ENCODE measurements around the gene HIP1.

The HIP1 gene

GRCh38 chr7:75758491-75758890 is 19.8 kb upstream of the HIP1 start:
- WGBS (ENCODE audit: extremely low coverage, insufficient coverage, insufficient read length): no CpG with 5 or more reads among the region's 2 CpGs
- no peak for DNase-seq
- no peaks in the 10 kb centered on the region for H3K27me3 ChIP-seq (ENCODE audit: insufficient read depth, low read length)
- no peak overlapping the region for H4K91ac ChIP-seq (ENCODE audit: low read depth, low read length)
- no peak overlapping the region for H3K4me2 ChIP-seq (ENCODE audit: low read length)
- H3K27ac ChIP-seq (ENCODE audit: low read depth, low read length): no peak overlapping the region
- no peak overlapping the region for H3K9ac ChIP-seq (ENCODE audit: low read length)
- H2AFZ ChIP-seq (ENCODE audit: insufficient read depth, low read length, poor library complexity): no peak overlapping the region
- no peak overlapping the region for H3K14ac ChIP-seq (ENCODE audit: low read length)
- no peak overlapping the region for H2BK5ac ChIP-seq (ENCODE audit: low read depth, low read length, poor library complexity)
- H3K79me1 ChIP-seq (ENCODE audit: low read length): no peaks in the 10 kb centered on the region
- no peaks in the 10 kb centered on the region for H3K4me1 ChIP-seq (ENCODE audit: control insufficient read depth in 1 of 2, insufficient read depth in 2 of 2, low read length in 2 of 2)
- H3K4me3 ChIP-seq (ENCODE audit: low read depth, low read length): no peak overlapping the region
- H3K36me3 ChIP-seq (ENCODE audit: control insufficient read depth in 1 of 2, insufficient read depth in 2 of 2, low read length in 2 of 2): no peaks in the 10 kb centered on the region
- H3K18ac ChIP-seq (ENCODE audit: low read length): no peak overlapping the region
- H2AK5ac ChIP-seq (ENCODE audit: low read length): no peak overlapping the region
- H3K9me3 ChIP-seq (ENCODE audit: insufficient read depth, low read depth, low read length): no peaks in the 10 kb centered on the region
- H4K8ac ChIP-seq (ENCODE audit: low read depth, low read length): no peak overlapping the region
- no peak overlapping the region for H2BK12ac ChIP-seq (ENCODE audit: low read length)
- H3K79me2 ChIP-seq (ENCODE audit: control insufficient read depth, insufficient read depth, low read length, poor library complexity): no peaks in the 10 kb centered on the region
- H4K12ac ChIP-seq (ENCODE audit: low read depth, low read length): no peak overlapping the region
- no peak overlapping the region for H3K23ac ChIP-seq (ENCODE audit: low read length)
- H3K4ac ChIP-seq (ENCODE audit: low read depth, low read length): no peak overlapping the region
- no peak overlapping the region for H2BK120ac ChIP-seq (ENCODE audit: insufficient read depth, low read length, poor library complexity)

GRCh38 chr7:75757860-75758259 is 19.1 kb upstream of the HIP1 start:
- no peak overlapping the region for H3K4ac ChIP-seq (ENCODE audit: low read depth, low read length)
- no peak for DNase-seq
- no peak overlapping the region for H3K4me2 ChIP-seq (ENCODE audit: low read length)
- H3K9me3 ChIP-seq (ENCODE audit: insufficient read depth, low read depth, low read length): no peaks in the 10 kb centered on the region
- no peak overlapping the region for H3K18ac ChIP-seq (ENCODE audit: low read length)
- no peak overlapping the region for H2AFZ ChIP-seq (ENCODE audit: insufficient read depth, low read length, poor library complexity)
- no peak overlapping the region for H3K9ac ChIP-seq (ENCODE audit: low read length)
- H3K27ac ChIP-seq (ENCODE audit: low read depth, low read length): no peak overlapping the region
- H3K79me2 ChIP-seq (ENCODE audit: control insufficient read depth, insufficient read depth, low read length, poor library complexity): no peaks in the 10 kb centered on the region
- H3K27me3 ChIP-seq (ENCODE audit: insufficient read depth, low read length): no peaks in the 10 kb centered on the region
- H4K91ac ChIP-seq (ENCODE audit: low read depth, low read length): no peak overlapping the region
- H4K8ac ChIP-seq (ENCODE audit: low read depth, low read length): no peak overlapping the region
- no peak overlapping the region for H2BK120ac ChIP-seq (ENCODE audit: insufficient read depth, low read length, poor library complexity)
- no peak overlapping the region for H3K4me3 ChIP-seq (ENCODE audit: low read depth, low read length)
- no peaks in the 10 kb centered on the region for H3K4me1 ChIP-seq (ENCODE audit: control insufficient read depth in 1 of 2, insufficient read depth in 2 of 2, low read length in 2 of 2)
- no peak overlapping the region for H4K12ac ChIP-seq (ENCODE audit: low read depth, low read length)
- H3K79me1 ChIP-seq (ENCODE audit: low read length): no peaks in the 10 kb centered on the region
- no peak overlapping the region for H2BK12ac ChIP-seq (ENCODE audit: low read length)
- no CpG with 5 or more reads among the region's 7 CpGs for WGBS (ENCODE audit: extremely low coverage, insufficient coverage, insufficient read length)
- no peak overlapping the region for H2BK5ac ChIP-seq (ENCODE audit: low read depth, low read length, poor library complexity)
- H3K14ac ChIP-seq (ENCODE audit: low read length): no peak overlapping the region
- no peaks in the 10 kb centered on the region for H3K36me3 ChIP-seq (ENCODE audit: control insufficient read depth in 1 of 2, insufficient read depth in 2 of 2, low read length in 2 of 2)
- no peak overlapping the region for H3K23ac ChIP-seq (ENCODE audit: low read length)
- H2AK5ac ChIP-seq (ENCODE audit: low read length): no peak overlapping the region

- Histone ChIP-seq H3K18ac (ENCODE audit: low read length) (no peak overlapping the region), H2BK5ac (ENCODE audit: low read depth, low read length, poor library complexity) (no peak overlapping the region), H4K8ac (ENCODE audit: low read depth, low read length) (no peak overlapping the region), H3K23ac (ENCODE audit: low read length) (no peak overlapping the region), H3K36me3 (ENCODE audit: control insufficient read depth in 1 of 2, insufficient read depth in 2 of 2, low read length in 2 of 2) (no peaks in the 10 kb centered on the region), H3K9ac (ENCODE audit: low read length) (no peak overlapping the region), H3K4me3 (ENCODE audit: low read depth, low read length) (no peak overlapping the region), H4K91ac (ENCODE audit: low read depth, low read length) (no peak overlapping the region), H3K79me2 (ENCODE audit: control insufficient read depth, insufficient read depth, low read length, poor library complexity) (no peaks in the 10 kb centered on the region), H3K4me1 (ENCODE audit: control insufficient read depth in 1 of 2, insufficient read depth in 2 of 2, low read length in 2 of 2) (no peaks in the 10 kb centered on the region), H3K4ac (ENCODE audit: low read depth, low read length) (no peak overlapping the region), H2BK120ac (ENCODE audit: insufficient read depth, low read length, poor library complexity) (no peak overlapping the region), H3K14ac (ENCODE audit: low read length) (no peak overlapping the region), H3K79me1 (ENCODE audit: low read length) (no peaks in the 10 kb centered on the region), H2AFZ (ENCODE audit: insufficient read depth, low read length, poor library complexity) (no peak overlapping the region), H3K4me2 (ENCODE audit: low read length) (no peak overlapping the region), H2AK5ac (ENCODE audit: low read length) (no peak overlapping the region), H3K27ac (ENCODE audit: low read depth, low read length) (no peak overlapping the region), H4K12ac (ENCODE audit: low read depth, low read length) (no peak overlapping the region), H3K9me3 (ENCODE audit: insufficient read depth, low read depth, low read length) (no peaks in the 10 kb centered on the region), H2BK12ac (ENCODE audit: low read length) (no peak overlapping the region), H3K27me3 (ENCODE audit: insufficient read depth, low read length) (no peaks in the 10 kb centered on the region)
- DNase-seq: peak; percentile 27 to 68
- no CpG with 5 or more reads among the region's 6 CpGs for WGBS (ENCODE audit: extremely low coverage, insufficient coverage, insufficient read length)
Observed at GRCh38 chr7:75756991-75757676, 18.4 kb upstream of the HIP1 start.

- Histone ChIP-seq H2BK12ac (ENCODE audit: low read length) (no peak overlapping the region), H2BK5ac (ENCODE audit: low read depth, low read length, poor library complexity) (no peak overlapping the region)
Observed at GRCh38 chr7:75756206-75756990, 17.7 kb upstream of the HIP1 start.

More at GRCh38 chr7:75756206-75756990, 17.7 kb upstream of the HIP1 start:
- Histone ChIP-seq H3K79me1 (ENCODE audit: low read length) (no peaks in the 10 kb centered on the region), H4K91ac (ENCODE audit: low read depth, low read length) (no peak overlapping the region), H3K9me3 (ENCODE audit: insufficient read depth, low read depth, low read length) (no peaks in the 10 kb centered on the region), H3K36me3 (ENCODE audit: control insufficient read depth in 1 of 2, insufficient read depth in 2 of 2, low read length in 2 of 2) (no peaks in the 10 kb centered on the region), H3K27ac (ENCODE audit: low read depth, low read length) (no peak overlapping the region), H3K4me1 (ENCODE audit: control insufficient read depth in 1 of 2, insufficient read depth in 2 of 2, low read length in 2 of 2) (no peaks in the 10 kb centered on the region), H2AFZ (ENCODE audit: insufficient read depth, low read length, poor library complexity) (no peak overlapping the region), H3K79me2 (ENCODE audit: control insufficient read depth, insufficient read depth, low read length, poor library complexity) (no peaks in the 10 kb centered on the region), H3K18ac (ENCODE audit: low read length) (no peak overlapping the region), H3K4ac (ENCODE audit: low read depth, low read length) (no peak overlapping the region), H3K27me3 (ENCODE audit: insufficient read depth, low read length) (no peaks in the 10 kb centered on the region), H4K8ac (ENCODE audit: low read depth, low read length) (no peak overlapping the region), H4K12ac (ENCODE audit: low read depth, low read length) (no peak overlapping the region), H3K9ac (ENCODE audit: low read length) (no peak overlapping the region), H3K23ac (ENCODE audit: low read length) (no peak overlapping the region), H2BK120ac (ENCODE audit: insufficient read depth, low read length, poor library complexity) (no peak overlapping the region), H3K4me3 (ENCODE audit: low read depth, low read length) (no peak overlapping the region), H2AK5ac (ENCODE audit: low read length) (no peak overlapping the region), H3K4me2 (ENCODE audit: low read length) (no peak overlapping the region), H3K14ac (ENCODE audit: low read length) (no peak overlapping the region)
- no CpG with 5 or more reads among the region's 10 CpGs for WGBS (ENCODE audit: extremely low coverage, insufficient coverage, insufficient read length)
- no peak for DNase-seq

Data from trophoblast cell (in vitro differentiated cells and primary cell).